SHP77 treated with DMSO at 0.1 percent for 48 hours (cell line): Measurements from ENCODE around the gene TMEM41B.
A peak's percentile ranks its signal among the peaks of the same experiment; 100 is the strongest.
"Not testable (repeated sequence)": the region's sequence is repeated elsewhere in the genome, so short reads cannot be mapped to it uniquely, and the experiment has no call there.

Experiments
- DNase-seq: peaks from one replicate; lab custom pipeline; 2025; lab: John Stamatoyannopoulos, UW

The TMEM41B gene

DNA sequence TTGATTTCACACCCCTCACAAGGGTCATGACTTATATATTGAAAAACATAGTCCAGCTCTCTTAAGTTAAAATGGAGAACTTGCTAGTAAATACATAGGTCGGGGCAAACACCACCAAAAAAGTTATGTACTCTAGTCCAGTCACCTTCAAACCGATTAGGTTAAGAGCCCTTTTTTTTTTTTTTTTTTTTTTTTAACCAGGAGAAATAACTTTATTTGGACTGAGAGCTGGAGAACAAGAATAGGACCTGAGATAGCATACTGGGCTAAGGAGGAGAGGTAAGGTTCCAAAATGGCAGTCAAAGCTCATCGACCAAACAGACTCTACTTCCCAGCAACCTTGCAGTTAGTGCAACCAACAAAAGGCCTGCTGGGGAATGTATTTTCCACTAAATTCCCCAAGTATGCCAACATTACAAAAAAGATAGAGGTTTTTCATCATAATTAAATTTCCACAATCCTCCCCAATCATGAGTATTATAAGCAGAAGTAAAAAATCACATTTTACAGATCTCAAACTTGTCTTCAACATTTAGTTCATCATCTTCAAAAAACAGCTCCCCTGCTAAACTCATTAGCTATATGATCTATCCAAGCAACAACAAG lies 3.8 kb downstream of the TMEM41B start:
- no peak for DNase-seq

DNA sequence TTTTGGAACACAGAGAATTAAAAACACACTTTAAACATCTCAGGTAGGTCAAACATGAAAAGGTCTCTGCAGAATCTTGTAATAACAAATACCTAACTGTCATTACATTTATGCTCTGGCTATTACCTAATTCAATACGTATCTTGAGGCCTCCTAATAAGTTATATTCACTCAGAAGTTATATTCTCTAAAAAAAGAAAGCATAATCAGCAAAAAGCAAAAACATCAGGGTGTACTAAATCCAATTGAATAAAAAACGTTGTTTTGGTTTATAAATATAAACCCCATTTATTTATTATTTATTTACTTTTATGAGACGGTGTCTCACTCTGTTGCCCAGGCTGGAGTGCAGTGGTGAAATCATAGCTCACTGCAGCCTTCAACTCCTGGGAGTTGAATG lies 10.2 kb downstream of the TMEM41B start:
- DNase-seq: no peak

- DNase-seq: no peak
Measured at GRCh38 chr11:9302448-9302847, 11.9 kb downstream of the TMEM41B start.

DNA sequence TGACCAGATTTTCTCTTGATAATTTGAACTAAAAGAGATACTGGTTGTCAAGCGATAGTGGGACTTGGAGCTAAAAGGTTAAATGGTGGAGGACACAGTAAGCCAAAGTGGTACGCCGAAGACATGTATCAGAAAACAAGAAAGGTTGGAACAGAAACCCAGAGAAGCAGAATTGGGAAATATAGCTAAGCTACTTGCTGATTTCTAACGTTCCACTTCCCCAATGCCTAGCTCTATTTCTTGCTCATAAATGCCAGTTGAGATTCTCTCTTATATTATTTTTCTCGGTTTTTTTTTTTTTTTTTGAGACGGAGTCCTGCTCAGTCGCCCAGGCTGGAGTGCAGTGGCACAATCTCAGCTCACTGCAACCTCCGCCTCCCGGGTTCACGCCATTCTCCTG lies 12.7 kb downstream of the TMEM41B start:
- DNase-seq: no peak

DNA sequence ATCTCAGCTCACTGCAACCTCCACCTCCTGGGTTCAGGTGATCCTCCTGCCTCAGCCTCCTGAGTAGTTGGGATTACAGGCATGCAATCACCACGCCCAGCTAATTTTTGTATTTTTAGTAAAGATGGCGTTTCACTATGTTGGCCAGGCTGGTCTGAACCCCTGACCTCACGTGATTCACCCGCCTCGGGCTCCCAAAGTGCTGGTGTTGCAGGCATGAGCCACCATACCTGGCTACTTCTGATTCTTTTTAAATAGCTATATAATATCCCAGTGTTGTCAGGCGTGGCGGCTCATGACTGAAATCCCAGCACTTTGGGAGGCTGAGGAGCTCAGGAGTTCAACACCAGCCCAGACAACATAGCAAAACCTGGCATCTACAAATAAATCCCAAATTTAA lies 20.7 kb downstream of the TMEM41B start:
- DNase-seq: no peak

- no peak for DNase-seq
Measured at GRCh38 chr11:9285850-9286587, 28.4 kb downstream of the TMEM41B start.

GRCh38 chr11:9280655-9281301 lies 33.6 kb downstream of the TMEM41B start:
- no peak for DNase-seq

DNA sequence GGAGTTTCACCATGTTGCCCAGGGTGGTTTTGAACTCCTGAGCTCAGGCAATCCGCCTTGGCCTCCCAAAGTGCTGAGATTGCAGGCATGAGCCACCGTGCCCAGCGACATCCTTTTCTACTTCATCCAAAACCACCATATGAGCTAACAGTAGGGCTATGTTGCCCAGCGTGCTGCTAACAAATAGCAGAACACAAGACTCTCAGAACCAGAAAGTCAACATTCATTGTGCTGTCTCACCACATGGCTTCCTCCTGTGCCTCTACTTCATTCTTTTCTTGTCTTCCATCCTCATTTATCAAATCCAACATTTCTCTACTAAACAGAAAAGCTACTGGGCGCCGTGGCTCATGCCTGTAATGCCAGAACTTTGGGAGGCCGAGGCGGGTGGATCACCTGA lies 37.2 kb downstream of the TMEM41B start:
- DNase-seq: no peak

DNA sequence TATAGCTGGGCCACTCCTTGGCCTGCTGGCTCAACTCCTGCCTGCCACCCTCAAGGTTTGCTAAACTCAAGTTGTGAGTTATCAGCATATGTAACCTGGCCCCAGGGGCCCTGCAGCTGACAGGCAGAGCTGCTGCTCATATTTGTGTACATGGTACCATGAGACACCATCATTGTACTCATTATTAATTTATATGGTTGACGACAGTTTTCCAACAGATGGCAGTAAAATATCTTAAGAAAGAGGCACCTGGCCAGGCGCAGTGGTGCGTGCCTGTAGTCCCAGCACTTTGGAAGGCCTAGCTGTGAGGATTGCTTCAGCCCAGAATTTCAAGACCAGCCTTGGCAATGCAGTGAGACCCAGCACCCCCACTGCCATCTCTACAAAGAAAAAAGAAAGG lies 37.8 kb downstream of the TMEM41B start:
- DNase-seq: no peak

GRCh38 chr11:9274499-9275258 lies 39.7 kb downstream of the TMEM41B start:
- DNase-seq: no peak

- no peak for DNase-seq
Measured at GRCh38 chr11:9273376-9274336, 40.7 kb downstream of the TMEM41B start.

DNA sequence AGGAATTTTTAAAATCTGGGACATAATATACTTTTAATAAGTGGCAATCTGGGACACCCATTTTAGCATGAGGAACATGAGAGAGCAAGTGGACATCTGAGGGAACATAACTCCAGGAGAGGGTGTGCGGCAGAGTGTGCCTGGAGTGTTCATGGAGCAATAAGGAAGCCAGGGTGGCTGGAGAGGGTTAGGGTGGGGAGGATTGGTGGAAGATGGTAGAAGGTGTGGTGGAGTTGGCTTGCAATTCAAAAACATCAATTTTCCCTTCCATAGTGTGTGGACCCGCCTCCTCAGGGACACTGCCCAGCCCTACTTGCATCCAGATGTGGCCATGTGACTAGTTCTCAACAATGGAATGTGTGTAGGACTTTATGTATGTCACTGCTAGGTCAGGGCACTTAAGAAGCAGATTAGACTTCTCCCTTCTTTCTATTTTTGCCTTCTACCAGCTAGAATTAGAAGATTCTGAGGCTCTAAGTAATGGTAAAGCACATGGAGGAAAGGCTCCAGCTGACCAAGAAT lies 44.8 kb downstream of the TMEM41B start:
- DNase-seq: no peak

- DNase-seq: no peak
Measured at GRCh38 chr11:9267680-9268079, 46.7 kb downstream of the TMEM41B start.

GRCh38 chr11:9266926-9267325 lies 47.5 kb downstream of the TMEM41B start:
- no peak for DNase-seq

- no peak for DNase-seq
Measured at GRCh38 chr11:9266132-9266736, 48.2 kb downstream of the TMEM41B start.

DNA sequence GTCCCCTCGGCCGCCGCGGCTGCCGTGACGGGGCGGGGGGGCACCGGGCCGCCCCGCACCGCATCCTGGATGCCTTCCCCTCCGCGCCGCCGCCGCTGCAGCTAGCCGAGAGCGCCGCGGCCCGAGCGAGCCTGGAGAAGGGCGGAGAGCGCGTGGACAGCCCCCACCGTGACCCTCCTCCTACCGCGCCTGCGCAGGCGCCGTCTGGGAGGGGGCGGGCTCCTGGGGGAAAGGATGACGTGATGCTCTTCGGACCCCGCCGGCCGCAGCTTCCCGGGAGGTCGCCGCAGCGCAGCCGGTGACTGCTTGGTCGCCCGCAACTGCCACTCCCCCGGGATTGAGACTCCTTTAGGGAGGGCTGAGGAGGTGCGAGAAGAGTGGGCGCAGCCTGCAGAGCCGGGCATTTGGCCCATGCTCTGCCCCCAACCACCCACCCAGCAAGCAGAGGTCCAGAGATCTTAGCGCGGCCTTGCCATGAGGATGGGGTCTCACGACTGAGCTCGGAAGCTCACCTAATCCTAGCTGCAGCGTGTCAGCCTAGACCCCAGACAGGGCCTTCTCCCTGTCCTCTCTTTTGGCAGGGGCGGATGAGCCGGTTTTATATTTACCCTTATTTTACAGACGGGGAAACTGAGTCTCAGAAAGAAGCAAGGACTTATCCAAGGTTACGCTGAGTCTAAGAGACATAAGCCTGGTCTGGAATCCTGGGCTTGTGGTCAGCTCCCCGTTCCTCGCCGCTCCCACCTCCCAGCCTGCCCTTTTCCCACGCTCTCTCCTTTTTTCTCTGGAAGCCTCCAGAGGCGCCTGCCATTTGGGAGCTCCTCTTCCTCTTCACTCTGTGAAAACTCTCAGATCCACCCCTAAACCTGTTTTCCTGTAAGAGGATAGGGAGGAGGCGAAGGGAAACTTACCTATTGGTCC lies 48.9 kb downstream of the TMEM41B start, which contains the start of gene DENND5A:
DENND5A (minus strand) TSS at position 140 of the 921 bp plus-strand sequence. CDS start 281 bp downstream, outside the sequence.
- DNase-seq: peak; percentile 19

- no peak for DNase-seq
Measured at GRCh38 chr11:9264316-9265210, 49.8 kb downstream of the TMEM41B start.

DNA sequence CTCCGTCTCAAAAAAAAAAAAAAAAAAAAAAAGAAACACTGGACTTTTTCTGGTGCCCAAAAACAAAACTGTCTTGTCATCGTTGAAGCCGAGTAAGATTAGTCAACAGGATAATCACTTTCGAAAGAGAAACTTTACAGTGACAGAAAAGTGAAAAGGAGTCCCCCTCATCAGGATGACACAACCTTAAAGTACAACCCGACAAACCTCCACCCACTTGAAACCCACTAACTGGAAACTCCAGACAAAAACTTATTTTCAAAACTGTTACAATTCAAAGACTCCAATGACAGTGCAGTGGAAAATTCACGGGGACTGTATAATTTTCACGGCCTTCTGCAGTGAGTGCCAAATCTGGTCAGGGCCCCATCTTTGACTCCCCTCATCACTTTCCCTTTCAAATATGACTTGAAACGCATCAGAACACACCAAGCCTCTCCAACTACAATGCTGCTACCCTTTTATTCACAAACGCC lies 50.5 kb downstream of the TMEM41B start:
- no peak for DNase-seq

DNA sequence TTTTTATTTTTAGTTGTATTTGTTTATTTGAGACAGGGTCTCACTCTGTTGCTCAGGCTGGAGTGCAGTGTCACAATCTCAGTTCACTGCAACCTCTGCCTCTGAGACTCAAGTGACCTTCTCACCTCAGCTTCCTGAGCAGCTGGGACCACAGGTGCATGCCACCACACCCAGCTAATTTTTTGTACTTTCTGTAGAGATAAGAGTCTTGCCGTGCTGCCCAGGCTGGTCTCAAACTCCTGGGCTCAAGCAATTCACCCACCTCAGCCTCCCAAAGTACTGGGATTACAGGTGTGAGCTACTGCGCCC lies 53.6 kb downstream of the TMEM41B start:
- not testable (repeated sequence) for DNase-seq
